Type B pancreatic cell (in vitro differentiated cells): ENCODE measurements around the gene CFAP97D1. TPM values are rescaled to one million over a fixed set of nuclear protein-coding genes. Genes with fewer than 3 reads are reported as not detected.
A peak's percentile ranks its signal among the peaks of the same experiment; 100 is the strongest.

Experiments
- DNase-seq: peaks from one replicate; pipeline ENCODE4 v3.0.0; 2021; ENCODE audit warnings: mixed read lengths; ENCODE audit not compliant: unreplicated experiment; ENCODE audit errors: extremely low spot score
- H3K27ac Mint-ChIP-seq: 2 replicates; pipeline ENCODE4 v1.8.0; 2021; ENCODE audit warnings: mild to moderate bottlenecking, mixed read lengths
- H3K27me3 Mint-ChIP-seq: 2 replicates; pipeline ENCODE4 v1.8.0; 2021; ENCODE audit warnings: mixed read lengths
- H3K36me3 Mint-ChIP-seq: 2 replicates; pipeline ENCODE4 v1.8.0; 2021; ENCODE audit warnings: mixed read lengths
- H3K4me1 Mint-ChIP-seq: one replicate; pipeline ENCODE4 v1.8.0; 2021; ENCODE audit warnings: mixed read lengths; ENCODE audit not compliant: unreplicated experiment
- H3K4me3 Mint-ChIP-seq: 2 replicates; pipeline ENCODE4 v1.8.0; 2021; ENCODE audit warnings: mild to moderate bottlenecking, mixed read lengths
- H3K9me3 Mint-ChIP-seq: 2 replicates; pipeline ENCODE4 v1.8.0; 2021; ENCODE audit warnings: mixed read lengths
- total RNA-seq: library from RNA; stranded (reverse); gene quantifications from 2 replicates; pipeline ENCODE4 v1.2.1, GENCODE V29; 2021; ENCODE audit warnings: low replicate concordance
- TF ChIP-seq, protein P1 (sequence below): fragments of 200-600 bp; sonication (generic); conservative IDR thresholded peaks from 2 replicates; pipeline ENCODE4 v1.5.0; 2021; ENCODE audit warnings: antibody characterized with exemption, mild to moderate bottlenecking

Gene CFAP97D1
- total RNA-seq, 1 donor from 2014 or later, result not detected

DNA sequence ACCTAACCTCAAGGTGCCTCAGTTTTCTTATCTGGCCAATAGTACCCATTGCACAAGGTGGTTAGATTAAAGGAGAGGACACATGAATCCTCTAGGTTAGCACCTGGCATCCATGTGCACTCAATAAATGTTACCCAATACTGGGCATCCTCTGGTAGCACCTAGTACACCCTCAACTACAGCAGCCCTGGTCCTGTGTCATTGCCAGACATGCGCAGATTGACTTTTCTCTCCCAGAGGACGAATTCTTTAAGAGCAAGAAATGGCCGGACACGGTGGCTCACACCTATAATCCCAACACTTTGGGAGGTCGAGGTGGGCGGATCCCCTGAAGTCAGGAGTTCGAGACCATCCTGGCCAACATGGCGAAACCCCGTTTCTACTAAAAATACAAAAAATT lies 8.8 kb upstream of the CFAP97D1 start:
- Mint-ChIP-seq H3K27ac (no peak overlapping the region), H3K36me3 (peaks cover 36% of the 10 kb centered on the region), H3K4me1 (no peaks in the 10 kb centered on the region)

DNA sequence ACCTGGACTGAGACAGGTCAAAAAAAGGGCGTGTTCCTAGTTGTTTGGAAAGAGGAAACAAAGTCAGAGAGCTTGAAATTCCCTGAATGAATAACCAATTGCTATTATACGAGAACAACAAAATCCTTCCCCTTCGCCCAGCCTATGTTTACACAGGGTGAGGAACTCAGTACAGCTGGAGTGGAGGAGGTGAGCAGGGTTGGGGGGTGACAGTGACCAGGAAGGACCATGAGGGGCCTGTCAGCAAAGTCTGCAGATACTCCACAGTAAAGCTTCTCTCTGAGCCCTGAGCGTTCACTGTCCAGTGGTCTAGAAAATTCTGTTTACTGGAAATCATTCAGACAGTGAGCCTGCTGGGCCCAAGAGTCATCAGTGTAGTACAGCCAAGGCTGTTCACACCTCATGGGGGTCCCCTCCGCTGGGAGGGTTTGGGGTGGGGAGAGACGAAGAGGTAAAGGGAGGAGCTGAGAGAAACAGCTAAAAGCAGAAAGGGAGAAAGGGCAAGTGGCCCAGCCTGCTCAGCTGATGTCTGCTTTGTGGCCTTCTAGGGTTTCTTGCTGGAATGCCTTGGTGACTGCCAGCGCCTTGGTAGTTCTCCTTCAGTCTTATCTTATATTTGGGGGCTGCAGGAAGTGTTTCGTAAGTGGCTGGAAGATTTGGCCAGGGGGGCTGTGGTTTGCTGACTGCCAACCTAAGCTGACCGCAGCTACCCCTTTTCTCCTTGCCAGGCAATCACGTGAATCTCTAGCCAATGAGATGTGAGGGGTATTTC lies 7.2 kb upstream of the CFAP97D1 start:
- Mint-ChIP-seq H3K27ac (peak overlapping the region; percentile 36), H3K36me3 (peaks cover 36% of the 10 kb centered on the region), H3K4me1 (no peaks in the 10 kb centered on the region), H3K9me3 (no peaks in the 10 kb centered on the region), H3K4me3 (no peak overlapping the region), H3K27me3 (no peaks in the 10 kb centered on the region)
- DNase-seq, result no peak
- TF ChIP-seq, protein P1, sequence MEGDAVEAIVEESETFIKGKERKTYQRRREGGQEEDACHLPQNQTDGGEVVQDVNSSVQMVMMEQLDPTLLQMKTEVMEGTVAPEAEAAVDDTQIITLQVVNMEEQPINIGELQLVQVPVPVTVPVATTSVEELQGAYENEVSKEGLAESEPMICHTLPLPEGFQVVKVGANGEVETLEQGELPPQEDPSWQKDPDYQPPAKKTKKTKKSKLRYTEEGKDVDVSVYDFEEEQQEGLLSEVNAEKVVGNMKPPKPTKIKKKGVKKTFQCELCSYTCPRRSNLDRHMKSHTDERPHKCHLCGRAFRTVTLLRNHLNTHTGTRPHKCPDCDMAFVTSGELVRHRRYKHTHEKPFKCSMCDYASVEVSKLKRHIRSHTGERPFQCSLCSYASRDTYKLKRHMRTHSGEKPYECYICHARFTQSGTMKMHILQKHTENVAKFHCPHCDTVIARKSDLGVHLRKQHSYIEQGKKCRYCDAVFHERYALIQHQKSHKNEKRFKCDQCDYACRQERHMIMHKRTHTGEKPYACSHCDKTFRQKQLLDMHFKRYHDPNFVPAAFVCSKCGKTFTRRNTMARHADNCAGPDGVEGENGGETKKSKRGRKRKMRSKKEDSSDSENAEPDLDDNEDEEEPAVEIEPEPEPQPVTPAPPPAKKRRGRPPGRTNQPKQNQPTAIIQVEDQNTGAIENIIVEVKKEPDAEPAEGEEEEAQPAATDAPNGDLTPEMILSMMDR, result no peak

More for the DNA sequence above, 8.8 kb upstream of the CFAP97D1 start:
- no peak for DNase-seq
- no peaks in the 10 kb centered on the region for H3K27me3 Mint-ChIP-seq
- no peaks in the 10 kb centered on the region for H3K9me3 Mint-ChIP-seq
- no peak overlapping the region for H3K4me3 Mint-ChIP-seq
- TF ChIP-seq, protein P1, result no peak

DNA sequence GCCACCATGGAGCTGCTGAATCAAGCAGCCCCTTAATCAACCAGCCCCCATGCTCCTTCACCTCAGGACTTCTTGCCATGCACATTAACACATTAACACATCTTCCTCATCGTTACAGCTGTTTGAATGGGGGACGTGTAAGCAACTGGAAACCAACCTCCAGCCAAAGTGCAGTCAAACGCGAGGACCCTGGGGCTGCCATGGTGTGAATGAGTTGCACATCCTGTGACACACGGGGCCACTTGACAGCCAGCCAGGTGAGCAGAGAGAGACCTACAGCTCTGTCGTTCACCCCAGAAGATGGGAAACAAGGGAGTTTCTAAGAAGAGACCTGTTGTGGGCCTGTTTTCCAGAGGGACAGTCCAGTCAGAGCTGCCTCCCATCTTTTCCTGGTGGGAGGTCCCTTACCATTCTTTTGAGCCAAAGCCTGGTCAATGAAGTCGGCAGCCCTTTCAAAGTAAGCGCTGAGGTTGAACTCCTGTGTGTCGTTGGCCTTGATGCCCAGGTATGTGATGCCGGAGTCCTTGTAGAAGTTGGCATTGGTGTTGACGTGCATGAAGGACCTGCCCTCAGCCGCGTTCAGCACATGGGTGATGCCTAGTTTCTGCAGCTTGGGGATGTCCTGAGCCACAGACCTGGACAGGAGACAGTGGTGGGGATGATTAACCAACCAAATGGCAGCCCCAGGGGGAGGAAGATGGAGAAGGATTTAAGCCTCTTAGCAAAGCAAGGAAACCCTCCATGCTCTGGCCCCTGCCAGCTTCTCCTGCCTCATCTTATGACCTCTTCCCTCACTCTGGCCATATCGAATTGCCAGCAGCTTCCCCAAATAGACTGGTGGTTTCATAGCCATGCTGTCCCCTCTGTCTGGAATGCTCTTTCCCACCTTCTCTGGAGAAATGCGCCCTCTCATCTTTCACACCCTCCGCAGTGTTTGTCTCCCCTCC lies 5.7 kb upstream of the CFAP97D1 start:
- Mint-ChIP-seq H3K27ac (no peak overlapping the region), H3K27me3 (peaks cover 3% of the 10 kb centered on the region), H3K36me3 (peaks cover 31% of the 10 kb centered on the region), H3K4me3 (no peak overlapping the region), H3K9me3 (no peaks in the 10 kb centered on the region), H3K4me1 (no peaks in the 10 kb centered on the region)
- TF ChIP-seq, protein P1, result no peak
- no peak for DNase-seq

DNA sequence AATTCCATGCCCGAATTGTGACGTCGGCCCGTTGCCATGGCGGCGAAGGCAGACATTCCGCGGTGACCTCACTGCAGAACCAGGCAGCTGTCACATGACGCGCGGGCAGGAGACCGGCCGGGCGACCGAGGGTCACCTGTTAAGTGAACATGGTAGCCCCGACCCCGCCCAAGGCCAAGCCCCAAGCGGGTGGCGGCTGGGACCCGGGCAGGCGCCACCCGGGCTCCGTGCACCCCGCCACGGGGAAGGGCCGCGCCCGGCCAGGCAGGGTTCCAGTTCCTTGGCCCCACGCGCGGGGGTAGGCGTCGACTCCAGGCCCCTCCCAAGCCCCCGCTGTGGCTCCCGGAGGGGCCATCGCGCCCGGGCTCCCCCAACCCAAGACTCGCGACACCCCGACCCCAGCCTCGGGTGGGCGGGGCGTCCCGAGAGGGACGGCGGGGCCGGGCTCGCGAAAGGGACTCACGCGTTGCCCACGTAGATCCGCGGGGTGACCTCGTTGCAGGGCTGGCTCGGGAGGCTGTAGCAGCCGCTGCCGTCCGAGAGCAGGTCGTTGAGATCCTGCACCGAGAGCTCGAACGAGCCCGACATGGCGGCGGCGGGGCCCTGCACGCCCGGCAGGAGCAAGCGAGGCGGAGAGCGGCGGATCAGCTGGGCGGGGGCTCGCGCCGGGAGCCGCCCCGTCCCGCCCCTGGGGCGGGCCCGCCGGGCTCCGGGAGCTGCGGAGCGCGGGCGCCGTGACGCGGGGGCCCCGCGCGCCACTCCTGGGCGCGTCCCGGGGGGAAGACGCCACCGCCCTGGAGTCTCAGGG lies 1.7 kb upstream of the CFAP97D1 start, which contains the start of gene DUSP3:
Gene DUSP3, minus strand, starts transcription at position 641 of the 808 bp plus-strand sequence. Its CDS starts 53 bp downstream, at position 588.
- H3K27ac Mint-ChIP-seq, result peak within 1 kb of the TSS; percentile 89
- peak; percentile 90 for DNase-seq
- no peaks in the 10 kb centered on the region for H3K9me3 Mint-ChIP-seq
- no peaks in the 10 kb centered on the region for H3K4me1 Mint-ChIP-seq
- TF ChIP-seq, protein P1, result no peak
- H3K4me3 Mint-ChIP-seq, result peak within 1 kb of the TSS; percentile 86
- peaks cover 39% of the 10 kb centered on the region for H3K27me3 Mint-ChIP-seq
- H3K36me3 Mint-ChIP-seq, result no peaks in the 10 kb centered on the region
